HG03135 (cell line): Measurements from ENCODE around the gene SRRM2.

Experiments used
- ATAC-seq: cut with Tn5 transposase; IDR thresholded peaks from one replicate; pipeline ENCODE4 v1.9.1; 2021; ENCODE audit warnings: mild to moderate bottlenecking, moderate library complexity; ENCODE audit not compliant: unreplicated experiment

SRRM2 gene

GRCh38 chr16:2775131-2775716 lies 22.8 kb downstream of the SRRM2 start:
- no peak for ATAC-seq

- no peak for ATAC-seq
Measured at GRCh38 chr16:2775765-2776499, 23.5 kb downstream of the SRRM2 start.

- ATAC-seq, result peak; percentile 26
Measured at GRCh38 chr16:2776500-2777139, 24.2 kb downstream of the SRRM2 start.

GRCh38 chr16:2777231-2777902 lies 24.9 kb downstream of the SRRM2 start, which contains the start of gene ELOB:
Gene ELOB, minus strand, starts transcription at chr16:2777280. Its CDS starts 41 bp downstream, at chr16:2777239.
- peak; percentile 65 for ATAC-seq

GRCh38 chr16:2777903-2778629 lies 25.6 kb downstream of the SRRM2 start:
- ATAC-seq, result no peak

- no peak for ATAC-seq
Measured at GRCh38 chr16:2778630-2778958, 26.2 kb downstream of the SRRM2 start.

GRCh38 chr16:2779151-2779920 lies 26.9 kb downstream of the SRRM2 start:
- ATAC-seq, result no peak

- ATAC-seq, result no peak
Measured at GRCh38 chr16:2779978-2780898, 27.8 kb downstream of the SRRM2 start.

- ATAC-seq, result no peak
Measured at GRCh38 chr16:2782583-2783351, 30.3 kb downstream of the SRRM2 start.

- no peak for ATAC-seq
Measured at GRCh38 chr16:2783581-2784357, 31.3 kb downstream of the SRRM2 start.

- ATAC-seq, result no peak
Measured at GRCh38 chr16:2784358-2785100, 32.1 kb downstream of the SRRM2 start.

GRCh38 chr16:2785101-2785991 lies 32.9 kb downstream of the SRRM2 start:
- no peak for ATAC-seq

- no peak for ATAC-seq
Measured at GRCh38 chr16:2786061-2786825, 33.8 kb downstream of the SRRM2 start.

- ATAC-seq, result no peak
Measured at GRCh38 chr16:2786826-2787151, 34.4 kb downstream of the SRRM2 start.

- no peak for ATAC-seq
Measured at GRCh38 chr16:2787406-2787805, 35.0 kb downstream of the SRRM2 start, which contains the start of gene PRSS33. Gene PRSS33, minus strand, starts transcription at chr16:2787560. Its CDS starts 1,013 bp downstream, at chr16:2786547.
